ENCODE results near the gene GARIN5B.

Gene GARIN5B

GRCh38 chr19:55368701-55369563 lies 5.9 kb upstream of the GARIN5B start:
- no peak for DNase-seq

- DNase-seq = no peak
Measured at GRCh38 chr19:55368106-55368505, 5.0 kb upstream of the GARIN5B start.

GRCh38 chr19:55366790-55367189 lies 3.7 kb upstream of the GARIN5B start:
- DNase-seq = no peak

- DNase-seq = no peak
Measured at GRCh38 chr19:55365964-55366363, 2.9 kb upstream of the GARIN5B start.

GRCh38 chr19:55365245-55365644 lies 2.2 kb upstream of the GARIN5B start:
- DNase-seq = no peak

- DNase-seq = no peak
Measured at GRCh38 chr19:55362174-55362989, 678 bp downstream of the GARIN5B start.

GRCh38 chr19:55360902-55361301 lies 2.2 kb downstream of the GARIN5B start:
- no peak for DNase-seq

GRCh38 chr19:55358943-55359908 lies 3.8 kb downstream of the GARIN5B start:
- DNase-seq = no peak

GRCh38 chr19:55358493-55358892 lies 4.6 kb downstream of the GARIN5B start:
- DNase-seq = no peak

- no peak for DNase-seq
Measured at GRCh38 chr19:55355213-55355821, 7.7 kb downstream of the GARIN5B start.

- no peak for DNase-seq
Measured at GRCh38 chr19:55354698-55355212, 8.3 kb downstream of the GARIN5B start, which contains the start of gene COX6B2. COX6B2 (minus strand) TSS chr19:55354719; CDS start chr19:55354521, 198 bp downstream.

GRCh38 chr19:55353803-55354697 lies 9.0 kb downstream of the GARIN5B start:
- DNase-seq = peak; percentile 32

- no peak for DNase-seq
Measured at GRCh38 chr19:55353356-55353802, 9.7 kb downstream of the GARIN5B start.

GRCh38 chr19:55352549-55353145 lies 10.4 kb downstream of the GARIN5B start:
- no peak for DNase-seq

GRCh38 chr19:55352040-55352439 lies 11.0 kb downstream of the GARIN5B start:
- no peak for DNase-seq

GRCh38 chr19:55350620-55351315 lies 12.3 kb downstream of the GARIN5B start:
- no peak for DNase-seq

- no peak for DNase-seq
Measured at GRCh38 chr19:55348317-55349034, 14.6 kb downstream of the GARIN5B start.

- no peak for DNase-seq
Measured at GRCh38 chr19:55347442-55348009, 15.5 kb downstream of the GARIN5B start.
